Tibial nerve (tissue), 4 donors: ENCODE data around the gene DOCK9. TPM values are rescaled to one million over a fixed set of nuclear protein-coding genes. Genes with fewer than 3 reads are reported as not detected.

ENCODE experiments used
- DNase-seq, 2 donors: peaks; one replicate each; pipeline ENCODE4 v3.0.0-alpha.2; 2019; ENCODE audit warnings: low spot score in 2 of 2
- H3K27ac ChIP-seq, 4 donors: fragments of 200-600 bp; sonication (generic) in 3 of 4; one replicate each; pipeline ENCODE4 v1.5.1; 2017 to 2019; ENCODE audit warnings: mild to moderate bottlenecking in 1 of 4
- H3K27me3 ChIP-seq, 2 donors: fragments of 200-600 bp; sonication (generic) in 1 of 2; one replicate each; pipeline versions ENCODE4 v1.5.1 to v1.6.0; 2017 to 2019
- H3K36me3 ChIP-seq, 3 donors: fragments of 200-600 bp; sonication (generic); one replicate each; pipeline ENCODE4 v1.5.1; 2018 to 2019
- H3K4me1 ChIP-seq, 4 donors: fragments of 200-600 bp; sonication (generic) in 3 of 4; one replicate each; pipeline ENCODE4 v1.5.1; 2017 to 2019
- H3K4me3 ChIP-seq, 4 donors: fragments of 200-600 bp; sonication (generic) in 3 of 4; one replicate each; pipeline ENCODE4 v1.5.1; 2017 to 2019; ENCODE audit warnings: mild to moderate bottlenecking in 1 of 4, moderate library complexity in 1 of 4
- H3K9me3 ChIP-seq, 4 donors: fragments of 200-600 bp; sonication (generic) in 3 of 4; one replicate each; pipeline ENCODE4 v1.5.1; 2017 to 2019
- CTCF ChIP-seq, 5 experiments: fragments of 200-600 bp in 3 of 5; fragments of 450-650 bp in 2 of 5; sonication (generic) in 3 of 5; IDR thresholded peaks; one replicate each; pipeline ENCODE4 v1.5.1; 2016 to 2019; ENCODE audit warnings: antibody characterized with exemption in 5 of 5, mild to moderate bottlenecking in 3 of 5, moderate library complexity in 2 of 5
- EP300 ChIP-seq, 2 donors: sonication (generic); formaldehyde crosslinking; IDR thresholded peaks; one replicate each; pipeline ENCODE4 v1.6.1; 2017; ENCODE audit warnings: antibody characterized with exemption in 2 of 2, mild to moderate bottlenecking in 1 of 2
- POLR2A ChIP-seq, 2 donors: fragments of 450-650 bp; IDR thresholded peaks; one replicate each; pipeline ENCODE4 v1.6.1; 2017; ENCODE audit warnings: antibody characterized with exemption in 2 of 2, mild to moderate bottlenecking in 2 of 2, moderate library complexity in 2 of 2
- WGBS, 2 donors: methylation state at CpG; one replicate each; pipeline ENCODE4 v1.1.5; 2018; 5-methylcytosine and 5-hydroxymethylcytosine counted together
- total RNA-seq, 4 donors: library from RNA; depleted of rRNA; stranded (reverse); fragments of >200 nt; gene quantifications; one replicate each; pipeline ENCODE4 v1.1.0, GENCODE V29; 2016

The DOCK9 gene
- total RNA-seq, 4 donors from 2014 or later: 147 to 258 (median 243) TPM

- Histone ChIP-seq H3K27me3 (no peaks in the 10 kb centered on the region), H3K27ac (no peak overlapping the region), H3K36me3 (no peaks in the 10 kb centered on the region), H3K9me3 (no peaks in the 10 kb centered on the region), H3K4me3 (no peak overlapping the region), H3K4me1 (peaks cover 0 to 66% (median 8%) of the 10 kb centered on the region in 4 donors)
- 85 to 89% methylated on average over 4 of the region's 4 CpGs for WGBS, 2 donors
- DNase-seq: no peak
- no peak for TF ChIP-seq CTCF (IDR thresholded peaks at IDR 0.05)
- TF ChIP-seq EP300 (IDR thresholded peaks at IDR 0.05): no peak
- TF ChIP-seq POLR2A (IDR thresholded peaks at IDR 0.05): no peak
Measured at GRCh38 chr13:99003186-99003585, 25.3 kb upstream of the DOCK9 start.

GRCh38 chr13:99002172-99002710 lies 24.4 kb upstream of the DOCK9 start:
- Histone ChIP-seq H3K9me3 (no peaks in the 10 kb centered on the region), H3K27ac (no peak overlapping the region), H3K4me1 (peaks cover 0 to 67% (median 10%) of the 10 kb centered on the region in 4 donors), H3K36me3 (no peaks in the 10 kb centered on the region), H3K27me3 (no peaks in the 10 kb centered on the region), H3K4me3 (no peak overlapping the region)
- DNase-seq: no peak
- TF ChIP-seq POLR2A (IDR thresholded peaks at IDR 0.05) (no peak), CTCF (IDR thresholded peaks at IDR 0.05) (no peak), EP300 (IDR thresholded peaks at IDR 0.05) (no peak)
- WGBS, 2 donors: 65% methylated on average over 5 of the region's 5 CpGs

- peaks cover 0 to 59% (median 10%) of the 10 kb centered on the region in 4 donors for H3K4me1 ChIP-seq
- H3K27me3 ChIP-seq: no peaks in the 10 kb centered on the region
Measured at GRCh38 chr13:99000137-99000536, 22.3 kb upstream of the DOCK9 start.

GRCh38 chr13:98999639-98999952 lies 21.7 kb upstream of the DOCK9 start:
- Histone ChIP-seq H3K27ac (peak overlapping the region in 2 of 4 donors; percentile 25 to 50), H3K4me1 (peaks cover 0 to 54% (median 10%) of the 10 kb centered on the region in 4 donors)
- TF ChIP-seq EP300 (IDR thresholded peaks at IDR 0.05): no peak
- no peak for TF ChIP-seq POLR2A (IDR thresholded peaks at IDR 0.05)
- TF ChIP-seq CTCF (IDR thresholded peaks at IDR 0.05): no peak

More at GRCh38 chr13:99000137-99000536, 22.3 kb upstream of the DOCK9 start:
- no peak for DNase-seq
- 81 to 82% methylated on average over 2 of the region's 2 CpGs for WGBS, 2 donors
- Histone ChIP-seq H3K9me3 (no peaks in the 10 kb centered on the region), H3K27ac (peak overlapping the region in 2 of 4 donors; percentile 25 to 50), H3K36me3 (no peaks in the 10 kb centered on the region), H3K4me3 (no peak overlapping the region)
- TF ChIP-seq POLR2A (IDR thresholded peaks at IDR 0.05) (no peak), EP300 (IDR thresholded peaks at IDR 0.05) (no peak), CTCF (IDR thresholded peaks at IDR 0.05) (no peak)

GRCh38 chr13:98998831-98999638 lies 21.2 kb upstream of the DOCK9 start:
- H3K4me3 ChIP-seq: no peak overlapping the region
- no peak for DNase-seq
- H3K27ac ChIP-seq: peak overlapping the region in 2 of 4 donors; percentile 25 to 52
- H3K9me3 ChIP-seq: no peaks in the 10 kb centered on the region
- TF ChIP-seq POLR2A (IDR thresholded peaks at IDR 0.05) (no peak), CTCF (IDR thresholded peaks at IDR 0.05) (no peak), EP300 (IDR thresholded peaks at IDR 0.05) (peak in 1 of 2 donors; percentile 18)
- no peaks in the 10 kb centered on the region for H3K36me3 ChIP-seq
- H3K4me1 ChIP-seq: peaks cover 0 to 48% (median 10%) of the 10 kb centered on the region in 4 donors
- H3K27me3 ChIP-seq: no peaks in the 10 kb centered on the region
- 51 to 65% methylated on average over 8 of the region's 8 CpGs for WGBS, 2 donors

More at GRCh38 chr13:98999639-98999952, 21.7 kb upstream of the DOCK9 start:
- WGBS, 2 donors: 42 to 48% methylated on average over 2 of the region's 2 CpGs
- Histone ChIP-seq H3K4me3 (no peak overlapping the region), H3K36me3 (no peaks in the 10 kb centered on the region), H3K27me3 (no peaks in the 10 kb centered on the region), H3K9me3 (no peaks in the 10 kb centered on the region)
- no peak for DNase-seq
